Activated CD4-positive, CD25-positive, alpha-beta regulatory T cell treated with anti-CD3 and anti-CD28 coated beads, Interleukin-2, amount 50 U/mL, for 72 hours (primary cell): Measurements from ENCODE around the gene PSD4.

Experiments used
- DNase-seq: peaks from one replicate; pipeline ENCODE4 v3.0.0; 2021

PSD4 gene

DNA sequence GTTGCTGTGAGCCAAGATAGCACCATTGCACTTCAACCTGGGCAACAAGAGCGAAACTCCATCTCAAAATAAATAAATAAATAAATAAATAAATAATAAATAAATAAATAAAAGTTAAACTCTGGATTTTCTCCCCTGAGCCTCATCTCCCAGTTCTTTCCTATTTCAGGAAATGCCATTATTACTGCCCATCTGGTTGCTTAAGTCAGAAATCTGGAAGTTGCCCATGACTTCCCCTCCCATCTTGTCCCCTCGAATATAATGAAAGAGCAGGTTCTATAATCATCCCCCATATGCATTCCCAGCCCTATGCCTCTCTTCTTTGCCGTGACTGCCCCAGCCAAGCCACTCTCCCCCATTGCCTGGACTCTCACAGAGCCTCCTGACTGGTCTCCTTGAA is 4.2 kb upstream of the PSD4 start:
- no peak for DNase-seq

DNA sequence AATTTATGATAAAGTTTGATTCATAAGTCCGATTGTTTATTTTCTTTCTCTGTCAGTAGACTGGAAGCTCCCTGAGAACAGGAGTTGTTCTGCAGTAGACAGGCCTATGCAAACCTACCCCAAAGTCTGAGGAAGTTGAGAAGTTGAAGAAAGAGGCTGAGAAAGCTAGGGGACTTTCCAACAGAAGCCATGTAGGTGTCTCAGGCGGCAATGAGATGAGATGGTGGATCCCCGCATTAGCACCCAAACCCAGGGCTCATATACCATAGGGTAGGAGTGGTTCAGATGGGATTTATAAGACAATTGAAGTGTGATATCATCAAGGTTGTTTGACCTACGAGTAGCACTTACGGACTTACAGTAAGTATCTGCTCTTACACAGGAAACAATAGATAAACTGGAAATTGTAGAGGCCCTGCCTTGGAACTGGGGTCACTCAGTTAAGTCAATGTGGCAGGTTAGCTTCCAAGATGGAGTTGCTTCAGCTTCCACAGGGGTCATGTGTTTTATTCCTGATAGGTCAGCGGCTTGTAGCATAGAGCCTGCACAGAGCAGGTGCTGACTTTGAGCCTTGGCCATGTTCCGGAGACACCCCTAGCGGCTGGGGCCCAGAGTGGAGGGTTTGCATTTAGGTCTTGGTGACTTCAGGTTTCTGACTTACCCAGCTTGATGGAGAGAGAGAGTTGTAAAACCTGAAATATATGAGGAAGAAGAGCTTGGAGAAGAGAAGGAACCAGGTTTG is 2.3 kb upstream of the PSD4 start:
- no peak for DNase-seq

DNA sequence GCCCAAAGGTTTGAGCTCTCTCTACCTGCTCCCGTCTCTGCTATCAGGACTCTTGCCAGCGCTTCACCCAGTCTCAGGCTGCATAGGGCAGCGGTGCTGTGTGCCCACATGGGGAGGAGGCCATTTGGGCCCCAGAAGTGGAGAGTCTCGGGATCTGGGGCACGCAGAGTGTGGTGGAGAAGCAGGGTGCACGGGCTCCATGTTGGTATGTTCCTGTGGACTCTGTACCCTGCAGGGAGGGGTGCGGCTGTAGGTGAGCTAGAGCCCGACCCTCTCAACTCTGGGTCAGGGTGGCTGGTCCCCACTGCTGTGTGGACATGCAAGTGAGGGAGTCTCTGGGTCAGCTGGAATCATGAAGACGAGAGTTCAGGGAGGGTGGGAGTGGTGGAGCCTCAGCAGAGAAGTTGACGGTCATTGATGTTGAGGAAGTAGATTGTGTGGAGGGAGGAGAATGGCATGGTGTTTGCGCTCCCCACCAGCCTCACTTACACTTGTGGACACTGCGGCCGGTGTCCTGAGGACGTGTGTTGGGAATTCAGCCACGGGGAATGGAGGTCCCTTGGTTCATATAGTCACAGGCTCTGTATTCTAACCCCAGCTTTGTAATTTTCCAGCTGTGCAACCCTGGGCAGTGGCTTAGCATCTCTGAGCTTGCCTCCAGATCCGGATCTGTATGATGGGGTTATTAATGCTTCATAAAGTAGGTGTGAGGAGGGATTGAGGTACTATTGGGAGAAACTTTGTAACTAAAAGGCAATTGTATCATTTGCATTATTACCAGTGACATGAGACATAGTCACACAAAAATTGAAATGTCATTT is 840 bp upstream of the PSD4 start:
- DNase-seq = no peak

DNA sequence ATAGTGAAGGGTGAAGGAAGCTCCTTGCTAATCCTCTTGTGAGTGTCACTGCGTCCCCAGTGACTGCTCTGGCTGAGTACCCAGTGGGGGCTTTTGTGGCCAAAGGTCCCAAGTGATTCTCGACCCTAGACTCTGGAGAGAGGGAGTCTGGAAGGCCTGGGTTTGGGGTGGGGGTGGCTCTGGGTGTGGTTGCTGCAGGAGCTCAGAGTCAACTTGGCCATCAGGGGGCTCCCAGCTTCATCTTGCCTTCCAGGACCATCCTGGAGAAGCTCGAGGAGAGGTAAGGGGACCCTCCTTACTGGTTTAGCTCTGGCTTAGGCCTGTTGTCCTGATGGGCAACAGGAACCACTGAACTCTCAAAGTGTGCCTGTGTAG is 592 bp downstream of the PSD4 start:
- no peak for DNase-seq

DNA sequence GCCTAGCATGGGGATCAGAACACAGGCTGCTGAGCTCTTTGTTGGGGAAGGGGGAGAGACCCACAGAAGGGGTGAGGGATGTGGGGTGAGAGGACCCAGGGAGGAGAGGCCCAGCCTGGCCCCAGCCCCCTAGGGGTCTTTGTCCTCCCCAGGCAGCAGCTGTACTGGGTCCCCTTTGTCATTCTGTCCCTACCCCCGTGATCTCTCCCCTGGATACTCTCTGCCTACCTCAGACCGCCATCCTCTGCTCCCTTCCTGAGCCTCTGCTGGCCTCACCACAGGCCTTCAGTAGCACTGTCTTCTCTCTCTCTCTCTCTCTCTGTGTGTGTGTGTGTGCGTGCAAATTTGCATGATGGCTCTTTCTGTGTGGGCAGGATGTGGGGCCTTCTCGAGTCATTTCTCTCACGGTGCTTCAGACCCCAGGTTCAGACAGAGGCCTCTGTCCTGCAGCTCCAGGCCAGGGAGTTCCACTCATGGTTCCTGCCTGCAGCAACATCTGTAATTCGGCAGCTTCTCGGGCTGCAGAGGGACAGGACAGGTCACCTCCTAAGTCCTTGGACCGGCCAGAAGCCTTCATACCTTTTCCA is 1.4 kb downstream of the PSD4 start:
- DNase-seq = peak; percentile 64

DNA sequence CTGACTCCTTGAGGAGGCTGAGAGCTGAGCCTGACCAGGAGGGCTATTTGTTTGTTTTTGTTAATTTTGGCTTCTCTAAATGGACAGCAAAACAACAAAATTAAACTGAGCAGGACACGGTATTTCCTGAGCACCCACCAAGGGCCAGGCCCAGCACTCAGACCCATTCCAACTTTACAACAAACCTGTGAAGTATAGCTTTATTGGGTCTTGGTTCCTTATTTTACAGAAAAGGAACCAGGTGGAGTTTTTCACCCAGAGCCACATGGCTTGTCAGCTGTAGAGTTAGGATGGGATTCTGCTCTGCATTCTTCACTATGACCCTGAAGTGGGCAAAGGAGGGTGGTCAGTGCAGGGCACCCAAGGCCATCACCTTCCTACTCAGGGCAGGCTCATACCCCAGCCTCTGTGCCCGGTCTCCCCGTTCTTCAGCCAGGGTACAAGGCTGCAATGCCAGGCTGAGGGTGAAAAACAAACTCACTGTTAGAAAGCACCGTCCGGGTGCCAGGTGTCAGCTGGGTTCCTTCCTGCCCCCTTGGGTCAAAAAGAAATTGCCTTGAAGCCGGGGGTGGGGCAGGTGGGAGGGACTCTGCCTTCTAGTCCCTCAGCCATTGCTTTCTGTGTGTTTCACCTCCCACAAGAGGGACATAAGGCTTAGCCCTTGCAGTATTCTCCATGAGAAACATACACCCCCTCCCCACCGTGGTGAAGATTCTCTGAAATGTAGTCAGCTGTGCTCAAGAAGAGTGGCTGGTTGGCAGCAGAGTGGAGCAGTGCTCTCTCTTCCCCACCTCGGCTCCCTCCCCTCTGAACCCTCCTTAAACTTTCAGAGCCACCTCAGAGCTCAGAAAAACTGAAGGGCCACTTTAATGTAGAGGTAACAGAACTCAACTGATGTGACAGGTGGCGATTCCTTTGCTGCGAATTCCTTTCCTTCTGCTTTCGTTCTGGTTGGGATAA is 2.2 kb downstream of the PSD4 start:
- peak; percentile 44 for DNase-seq

DNA sequence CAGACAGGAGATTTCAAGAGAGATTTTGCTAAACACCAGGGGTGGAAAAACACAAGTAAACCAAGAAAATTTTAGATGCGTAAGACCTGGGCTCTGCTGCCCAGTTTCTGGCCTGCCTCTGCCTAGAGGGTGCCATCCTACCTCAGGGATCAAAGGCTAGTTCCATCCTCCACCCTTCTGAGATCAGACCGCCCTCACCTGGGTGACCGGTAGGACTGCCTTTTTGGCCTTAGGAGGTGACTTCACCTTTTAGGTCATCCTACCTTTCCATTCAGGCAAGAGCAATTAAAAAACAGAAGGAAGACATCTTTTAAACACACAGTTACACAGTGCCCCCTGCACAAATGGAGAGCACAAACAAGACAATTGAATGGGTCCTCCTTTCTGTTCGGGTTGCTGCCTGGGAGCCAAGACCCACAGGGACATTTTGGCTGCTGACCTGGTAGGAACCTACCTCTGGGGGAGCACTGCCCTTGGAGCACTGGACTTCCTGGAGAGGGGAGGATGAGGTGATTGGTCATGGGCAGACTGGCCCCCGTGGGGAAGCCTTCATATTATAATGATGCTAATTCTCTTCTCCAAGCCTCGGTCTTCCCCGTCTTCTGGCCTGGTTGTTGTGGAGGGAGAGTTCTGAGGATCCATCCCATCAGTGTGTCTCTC is 3.1 kb downstream of the PSD4 start:
- peak; percentile 30 for DNase-seq

DNA sequence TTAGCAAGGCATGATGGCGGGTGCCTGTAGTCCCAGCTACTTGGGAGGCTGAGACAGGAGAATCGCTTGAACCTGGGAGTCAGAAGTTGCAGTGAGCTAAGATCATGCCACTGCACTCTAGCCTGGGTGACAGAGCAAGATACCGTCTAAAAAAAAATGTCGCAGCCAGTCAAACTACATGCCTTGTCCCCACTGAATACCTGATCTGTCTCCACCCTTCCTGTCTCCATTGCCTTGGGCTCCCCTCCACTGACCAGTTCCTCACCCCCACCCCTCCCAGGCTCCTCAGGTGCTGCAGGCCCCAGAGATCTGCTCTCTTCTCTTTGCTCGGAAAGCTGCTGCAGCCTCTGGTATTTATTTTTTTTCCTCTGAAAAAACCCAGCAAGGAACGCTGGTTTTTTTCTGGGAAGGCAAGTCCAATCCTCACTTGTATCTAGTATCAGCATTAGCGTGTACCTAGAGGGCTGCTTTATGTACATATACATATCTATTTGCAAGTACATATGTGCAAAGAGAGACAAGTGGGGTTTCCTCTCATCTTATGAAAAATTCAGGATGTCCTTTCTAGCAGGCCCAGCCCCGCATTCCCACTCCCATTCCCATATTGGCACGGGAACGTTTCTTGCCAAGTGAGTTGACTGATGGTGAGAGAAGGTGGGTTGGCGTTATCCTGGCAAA is 4.4 kb downstream of the PSD4 start:
- peak; percentile 15 for DNase-seq

DNA sequence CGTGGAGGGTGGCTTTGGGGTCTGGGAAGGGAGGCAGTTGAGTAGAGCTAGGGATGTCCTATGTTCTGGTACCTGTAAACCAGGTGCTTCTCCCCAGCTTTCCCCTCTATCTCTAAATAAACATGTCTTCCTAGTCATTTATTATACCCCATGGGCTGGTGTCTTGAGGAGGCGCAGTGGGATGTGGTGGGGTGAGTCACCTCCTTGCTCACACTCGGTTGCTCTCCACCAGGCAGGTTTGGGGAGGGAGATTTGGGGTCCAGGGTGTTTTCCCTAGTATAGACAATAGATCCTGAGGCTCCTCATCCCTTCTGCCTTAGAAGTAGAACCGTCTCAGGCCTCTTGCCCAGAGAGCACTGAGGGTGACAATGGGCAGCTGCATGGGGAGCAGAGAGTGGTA is 5.1 kb downstream of the PSD4 start:
- DNase-seq = peak; percentile 44

DNA sequence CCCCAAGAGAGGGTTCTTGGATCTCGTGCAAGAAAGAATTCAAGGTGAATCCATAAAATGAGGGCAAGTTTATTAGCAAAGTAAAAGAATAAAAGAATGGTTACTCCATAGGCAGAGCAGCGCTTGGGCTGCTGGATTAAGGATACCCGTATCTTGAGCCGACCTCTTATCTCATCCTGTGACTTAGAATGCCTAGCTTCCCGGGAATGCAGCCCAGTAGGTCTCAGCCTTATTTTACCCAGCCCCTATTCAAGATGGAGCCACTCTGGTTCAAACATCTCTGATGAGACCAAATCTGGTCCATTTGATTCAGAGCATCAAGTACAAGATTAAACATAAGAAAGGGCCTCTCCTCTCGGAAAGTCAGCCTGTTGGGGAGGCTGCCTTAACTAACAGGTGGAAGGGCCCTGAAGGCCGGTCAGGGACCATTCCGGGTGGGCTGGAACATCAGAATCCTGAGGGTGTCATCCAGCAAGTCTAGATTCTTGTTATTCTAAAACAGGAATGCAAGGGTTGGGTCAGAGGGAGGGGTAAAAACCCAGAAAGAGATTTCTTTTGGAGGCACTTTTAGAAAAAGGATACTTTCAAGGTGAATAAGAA is 5.8 kb downstream of the PSD4 start:
- peak; percentile 1 for DNase-seq

DNA sequence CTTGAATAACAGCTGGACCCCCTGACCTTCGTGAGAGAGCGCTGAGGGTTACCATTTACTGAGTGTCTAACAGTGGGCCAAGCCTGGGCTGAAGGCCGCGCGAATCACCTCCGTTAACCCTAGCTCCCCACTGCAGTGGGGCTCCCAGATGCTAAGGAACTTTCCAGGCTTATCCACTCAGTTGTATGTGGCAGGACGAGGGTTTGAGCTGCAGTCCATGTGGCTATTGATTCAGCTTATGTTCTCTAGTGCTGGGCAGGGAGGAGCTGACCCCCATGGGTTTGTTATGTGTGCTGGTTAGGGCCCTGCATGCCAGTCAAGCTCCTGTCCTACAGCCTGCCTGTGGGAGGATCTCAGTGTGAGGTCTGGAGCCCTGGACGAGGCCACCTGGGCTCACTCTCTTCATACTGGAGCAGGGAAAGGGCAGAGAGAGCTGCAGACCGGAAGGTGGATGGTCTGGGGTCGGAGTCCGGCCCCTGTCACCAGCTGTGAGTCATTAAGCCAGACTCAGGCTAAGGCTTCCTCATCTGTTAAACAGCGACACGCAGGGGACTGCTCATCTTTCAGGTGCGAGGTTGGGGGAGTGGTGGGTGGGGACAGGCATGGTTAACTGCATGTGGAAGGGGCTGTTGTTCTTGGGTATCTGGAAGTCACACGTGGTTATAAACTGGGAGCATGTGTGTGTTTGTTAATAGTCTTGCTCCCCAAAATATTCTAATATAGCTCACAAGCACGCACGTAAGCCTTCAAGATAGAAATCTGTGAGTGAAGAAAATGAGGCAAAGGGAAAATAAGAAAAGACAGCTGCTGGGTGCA is 6.6 kb downstream of the PSD4 start:
- no peak for DNase-seq

DNA sequence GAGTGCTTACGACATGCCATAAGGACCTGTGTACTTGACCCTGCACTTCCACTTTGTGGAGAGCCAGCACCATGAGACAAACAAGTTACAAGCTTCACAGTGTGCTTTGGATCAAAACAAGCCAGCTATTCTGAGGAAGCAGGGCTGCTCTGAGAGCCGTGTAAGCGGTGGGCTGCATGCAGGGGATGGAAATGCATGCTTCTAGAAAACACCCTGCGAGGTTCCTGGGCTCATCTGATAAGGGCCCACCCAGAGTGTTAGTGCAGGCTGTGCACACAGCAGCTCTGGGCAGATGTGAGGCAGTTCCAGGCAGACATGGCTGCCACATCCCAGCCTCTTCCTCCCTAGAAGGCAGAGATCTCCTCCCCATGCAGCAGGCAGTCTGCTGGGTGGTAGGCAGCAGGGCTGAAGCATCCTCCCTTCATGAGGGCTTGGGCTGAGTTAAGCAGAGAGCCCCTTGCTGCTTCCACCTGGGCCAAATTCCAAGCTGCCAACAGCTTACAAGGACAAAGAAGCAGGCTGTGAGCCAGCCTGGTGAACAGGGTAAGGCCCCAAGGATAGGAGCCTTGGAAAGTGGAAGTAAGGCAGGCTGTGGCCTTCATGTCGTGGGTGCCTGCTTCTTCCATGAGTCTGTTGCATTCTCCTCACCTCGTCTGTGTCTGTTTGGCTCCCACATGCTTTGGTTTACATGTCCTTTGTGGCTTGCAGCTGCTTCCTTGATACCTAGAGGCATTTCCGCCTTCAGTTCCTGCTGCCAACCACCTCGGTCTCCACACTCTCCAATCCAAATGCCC is 7.7 kb downstream of the PSD4 start:
- no peak for DNase-seq

DNA sequence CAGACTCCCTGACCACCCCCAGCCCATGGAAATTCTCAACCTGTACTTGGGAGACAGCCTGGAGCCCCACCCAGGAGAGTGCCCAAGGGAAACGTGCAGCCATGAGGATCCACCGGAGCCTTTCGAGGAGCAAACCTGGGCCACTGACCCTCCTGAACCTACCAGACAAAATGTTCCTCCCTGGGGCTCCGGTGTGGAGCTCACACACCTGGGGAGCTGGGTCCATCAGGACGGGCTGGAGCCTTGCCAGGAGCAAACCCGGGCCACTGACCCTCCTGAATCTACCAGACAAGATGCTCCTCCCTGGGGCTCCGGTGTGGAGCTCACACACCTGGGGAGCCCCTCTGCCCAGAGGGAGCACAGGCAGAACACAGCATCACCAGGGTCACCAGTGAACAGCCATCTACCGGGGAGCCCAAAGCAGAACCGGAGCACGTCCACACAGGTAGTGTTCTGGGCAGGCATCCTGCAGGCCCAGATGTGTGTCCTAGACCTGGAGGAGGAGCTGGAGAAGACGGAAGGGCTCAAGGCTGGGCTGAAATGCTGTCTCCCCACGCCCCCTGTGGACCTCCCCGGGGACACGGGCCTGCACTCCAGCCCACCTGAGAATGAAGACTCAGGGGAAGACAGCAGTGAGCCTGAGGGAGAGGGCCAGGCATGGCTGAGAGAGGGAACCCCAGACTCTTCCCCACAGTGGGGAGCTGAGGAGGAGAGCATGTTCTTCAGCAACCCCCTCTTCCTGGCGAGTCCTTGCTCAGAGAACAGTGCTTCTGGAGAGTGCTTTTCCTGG is 8.9 kb downstream of the PSD4 start:
- DNase-seq = no peak

DNA sequence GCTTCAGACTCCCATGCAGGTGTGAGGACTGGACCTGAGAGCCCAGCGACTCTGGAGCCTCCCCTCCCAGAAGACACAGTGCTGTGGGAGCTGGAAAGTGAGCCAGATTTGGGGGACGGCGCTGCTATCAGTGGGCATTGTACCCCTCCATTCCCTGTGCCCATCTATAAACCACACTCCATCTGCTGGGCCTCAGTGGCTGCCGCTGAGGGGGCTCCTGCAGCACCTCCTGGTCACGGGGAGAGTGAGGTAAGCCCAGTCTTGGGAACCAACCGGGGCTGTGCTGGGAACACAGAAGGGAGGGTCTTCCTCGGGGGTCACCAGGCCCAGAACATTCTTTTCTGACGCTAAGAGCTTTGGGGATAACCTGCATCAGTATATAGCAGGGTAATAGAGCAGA is 9.5 kb downstream of the PSD4 start:
- DNase-seq = no peak

DNA sequence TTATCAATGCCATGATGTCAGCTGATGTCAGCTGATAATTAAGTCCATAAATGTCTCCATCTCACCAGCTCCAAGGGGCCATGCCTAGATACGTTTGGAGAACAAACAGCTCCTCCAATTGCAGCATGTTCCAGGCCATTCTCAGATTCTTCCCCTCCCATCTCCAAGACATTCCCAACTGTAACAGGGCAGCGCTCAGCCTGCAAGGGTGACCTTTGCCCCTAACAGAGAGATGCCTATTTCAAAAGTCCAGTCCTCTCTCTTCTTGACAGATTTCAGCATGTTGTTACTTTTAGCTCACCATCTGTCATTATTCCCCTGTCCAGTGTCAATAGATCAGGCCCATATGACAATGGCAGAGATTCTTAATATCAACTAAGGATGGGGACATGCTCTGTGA is 9.9 kb downstream of the PSD4 start:
- DNase-seq = no peak

DNA sequence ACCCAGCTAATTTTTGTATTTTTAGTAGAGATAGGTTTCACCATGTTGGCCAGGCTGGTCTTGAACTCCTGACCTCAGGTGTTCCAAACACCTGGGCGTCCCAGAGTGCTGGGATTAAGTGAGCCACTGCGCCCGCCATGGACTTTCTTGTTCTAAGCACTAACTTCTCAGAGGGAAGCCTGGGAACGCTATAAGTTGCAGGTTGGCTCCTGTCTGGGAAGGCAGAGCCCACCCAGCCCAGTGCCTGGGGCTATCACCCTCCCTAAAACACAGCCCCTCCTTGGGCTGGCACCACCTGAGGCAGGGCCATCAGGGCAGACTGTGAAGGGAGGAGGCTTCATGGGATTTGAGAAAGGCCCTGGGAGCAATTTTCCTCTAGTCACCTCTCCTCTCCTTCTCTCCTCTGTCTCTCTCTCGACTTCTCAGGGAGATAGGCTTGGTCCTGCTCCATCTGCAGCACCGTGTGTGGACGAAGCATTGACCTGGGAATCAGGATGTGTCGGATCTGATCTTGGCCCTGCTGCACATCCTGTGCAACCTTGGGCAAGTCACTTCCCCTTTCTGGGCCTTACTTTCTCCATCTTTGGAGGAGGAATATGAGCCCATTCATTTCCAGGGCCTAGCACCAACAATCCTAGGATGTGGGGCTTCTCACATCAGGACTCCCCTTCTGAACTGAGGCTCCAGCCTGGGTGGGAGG is 10.9 kb downstream of the PSD4 start:
- DNase-seq = no peak

DNA sequence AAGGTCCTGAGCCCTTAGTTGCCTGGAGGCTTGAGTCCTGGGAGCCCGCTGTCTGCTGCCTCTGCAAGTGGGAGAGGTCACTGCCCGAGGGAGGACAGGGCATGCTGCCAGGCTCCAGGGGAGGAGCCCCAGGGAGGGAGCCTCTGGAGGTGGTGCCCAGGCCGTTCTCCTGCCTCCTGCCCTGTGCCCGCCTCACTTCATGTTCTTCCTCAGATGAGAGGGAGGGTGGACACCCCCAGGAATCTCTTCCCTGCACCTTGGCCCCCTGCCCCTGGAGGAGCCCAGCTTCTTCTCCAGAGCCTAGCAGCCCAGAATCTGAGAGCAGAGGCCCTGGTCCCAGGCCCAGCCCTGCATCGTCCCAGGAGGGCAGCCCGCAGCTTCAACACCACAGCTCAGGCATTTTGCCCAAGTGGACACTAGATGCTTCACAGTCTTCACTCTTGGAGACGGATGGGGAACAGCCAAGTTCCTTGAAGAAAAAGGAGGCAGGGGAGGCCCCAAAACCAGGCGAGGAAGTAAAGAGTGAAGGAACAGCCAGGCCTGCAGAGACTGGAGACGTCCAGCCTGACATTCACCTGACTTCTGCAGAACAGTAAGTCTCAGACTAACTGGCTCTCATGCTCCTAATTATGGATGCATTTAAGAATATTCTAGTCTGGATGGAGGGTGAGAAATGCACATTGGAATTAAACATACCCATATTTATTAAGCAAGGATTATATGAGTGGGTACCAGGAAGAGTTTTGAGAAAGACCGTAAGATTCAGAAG is 12.1 kb downstream of the PSD4 start:
- no peak for DNase-seq
